ENCODE measurements around the gene TBC1D10A. TPM values are rescaled to one million over a fixed set of nuclear protein-coding genes. Genes with fewer than 3 reads are reported as not detected.

TBC1D10A gene
- total RNA-seq, 1 experiment from 2014 or later: 12.1 TPM

DNA sequence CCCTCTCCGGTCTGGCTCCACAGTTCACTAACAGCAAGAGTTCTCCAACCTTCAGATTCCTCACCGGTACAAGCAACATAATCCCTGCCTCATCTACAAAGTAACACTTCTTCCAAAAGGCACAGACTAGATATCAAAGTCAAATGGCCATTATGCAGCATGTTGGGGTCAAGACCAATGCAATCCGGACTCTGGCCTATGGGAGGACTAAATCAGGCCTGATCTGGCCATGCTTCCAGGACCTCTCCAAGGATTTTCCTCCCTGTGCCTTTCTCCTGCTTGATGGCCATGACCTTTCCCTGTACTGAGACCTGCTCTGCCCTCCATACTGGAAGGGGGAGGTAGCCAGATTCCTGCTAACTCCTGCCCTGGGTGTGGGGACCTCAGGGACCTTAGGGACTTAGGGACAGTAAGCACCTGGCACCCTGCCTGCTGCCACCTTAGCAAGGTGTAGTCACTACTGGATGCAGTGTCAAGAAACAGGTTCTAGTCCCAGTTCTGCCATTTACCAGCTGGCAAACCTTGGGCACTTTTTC lies 6.7 kb downstream of the TBC1D10A start:
- no peak for DNase-seq (ENCODE audit: low spot score)

DNA sequence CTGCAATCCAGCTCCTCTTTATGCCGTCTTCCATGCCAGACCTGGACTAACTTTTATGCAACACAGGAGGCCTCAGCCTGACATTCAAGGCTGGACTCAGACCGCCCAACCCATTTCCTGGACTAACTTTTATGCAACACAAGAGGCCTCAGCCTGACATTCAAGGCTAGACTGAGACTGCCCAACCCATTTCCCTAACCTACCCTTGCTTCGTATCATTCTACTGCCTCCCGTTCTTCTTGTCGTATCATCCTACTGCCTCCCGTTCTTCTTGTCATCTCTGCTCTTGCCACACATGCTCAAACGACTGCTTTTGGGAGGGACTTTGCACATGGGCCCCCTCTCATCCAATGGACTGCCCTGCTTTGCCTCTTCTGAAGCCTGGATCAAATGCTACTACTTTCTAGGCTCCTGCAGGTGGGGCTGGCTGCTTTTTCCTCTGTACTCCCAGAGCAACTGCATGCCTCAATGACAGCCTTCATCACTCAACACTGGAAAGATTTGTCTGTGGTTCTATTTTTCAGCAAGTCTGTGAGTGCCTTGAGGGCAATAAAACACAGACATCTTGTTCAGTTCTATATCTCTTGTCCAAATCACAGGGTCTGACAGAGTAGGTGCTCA lies 7.8 kb downstream of the TBC1D10A start:
- no peak for DNase-seq (ENCODE audit: low spot score)

DNA sequence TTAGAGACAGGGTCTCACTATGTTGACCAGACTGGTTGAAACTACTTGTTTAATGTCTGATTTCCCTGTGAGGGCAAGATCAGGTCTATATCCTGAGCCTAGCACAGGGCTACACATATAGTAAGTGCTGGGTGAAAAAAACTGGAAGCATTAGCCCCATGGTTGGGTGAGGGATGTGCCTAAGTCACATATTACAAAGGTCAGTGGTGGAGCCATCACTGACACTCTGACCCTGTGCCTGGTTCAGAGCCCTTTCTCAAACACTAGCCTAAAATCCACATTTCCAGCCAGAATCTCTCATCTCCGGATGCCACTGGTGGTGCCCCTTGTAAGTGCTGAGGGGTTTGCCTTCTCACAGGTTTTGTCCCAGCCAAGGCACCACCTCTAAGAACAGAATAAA lies 9.0 kb downstream of the TBC1D10A start:
- no peak for DNase-seq (ENCODE audit: low spot score)

DNA sequence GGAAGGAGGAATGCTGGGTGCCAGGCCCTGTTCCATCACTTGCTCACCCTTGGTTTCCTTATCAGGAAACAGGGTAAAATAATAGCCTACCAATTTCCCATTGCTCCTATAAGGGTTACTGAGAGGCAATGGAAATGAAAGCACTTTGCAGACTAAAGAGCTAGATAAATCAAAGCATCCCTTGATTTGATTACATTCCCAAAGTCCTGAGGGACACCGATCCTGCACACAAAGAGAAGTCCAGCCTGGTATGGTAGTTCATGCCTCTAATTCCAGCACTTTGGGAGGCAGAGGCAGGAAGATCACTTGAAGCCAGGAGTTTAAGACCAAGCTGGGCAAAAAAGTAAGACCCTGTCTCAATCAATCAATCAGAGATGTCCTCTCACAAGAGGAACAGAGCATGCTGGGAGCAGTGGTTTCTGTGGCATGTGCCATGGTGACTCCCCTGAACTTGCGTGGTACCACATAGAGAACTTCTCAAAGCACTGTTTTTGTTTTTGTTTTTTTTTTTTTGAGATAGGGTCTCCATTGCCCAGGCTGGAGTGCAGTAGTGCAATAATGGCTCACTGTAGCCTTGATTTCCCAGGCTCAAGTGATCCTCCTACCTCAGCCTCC lies 10.7 kb downstream of the TBC1D10A start:
- DNase-seq (ENCODE audit: low spot score): no peak

DNA sequence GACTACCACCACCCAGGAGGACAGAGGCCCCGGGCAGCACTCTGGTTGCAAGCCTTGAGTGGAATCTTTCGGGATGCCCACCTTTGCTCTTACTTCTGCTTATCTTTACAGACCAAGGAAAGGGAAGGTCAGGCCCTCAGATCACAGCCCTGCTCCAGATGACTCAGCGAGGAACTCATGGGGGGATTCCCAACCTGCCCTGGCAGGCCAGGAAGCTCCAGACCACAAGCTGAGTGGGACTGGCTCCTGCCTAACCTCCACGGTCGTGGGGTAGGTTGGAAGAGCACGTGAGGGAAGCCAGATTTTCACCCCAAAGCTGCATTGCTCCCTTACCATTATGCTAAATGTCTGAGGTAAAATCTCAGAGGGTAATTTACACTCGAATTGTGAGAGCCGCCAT lies 11.8 kb downstream of the TBC1D10A start:
- DNase-seq (ENCODE audit: low spot score): peak; percentile 79

DNA sequence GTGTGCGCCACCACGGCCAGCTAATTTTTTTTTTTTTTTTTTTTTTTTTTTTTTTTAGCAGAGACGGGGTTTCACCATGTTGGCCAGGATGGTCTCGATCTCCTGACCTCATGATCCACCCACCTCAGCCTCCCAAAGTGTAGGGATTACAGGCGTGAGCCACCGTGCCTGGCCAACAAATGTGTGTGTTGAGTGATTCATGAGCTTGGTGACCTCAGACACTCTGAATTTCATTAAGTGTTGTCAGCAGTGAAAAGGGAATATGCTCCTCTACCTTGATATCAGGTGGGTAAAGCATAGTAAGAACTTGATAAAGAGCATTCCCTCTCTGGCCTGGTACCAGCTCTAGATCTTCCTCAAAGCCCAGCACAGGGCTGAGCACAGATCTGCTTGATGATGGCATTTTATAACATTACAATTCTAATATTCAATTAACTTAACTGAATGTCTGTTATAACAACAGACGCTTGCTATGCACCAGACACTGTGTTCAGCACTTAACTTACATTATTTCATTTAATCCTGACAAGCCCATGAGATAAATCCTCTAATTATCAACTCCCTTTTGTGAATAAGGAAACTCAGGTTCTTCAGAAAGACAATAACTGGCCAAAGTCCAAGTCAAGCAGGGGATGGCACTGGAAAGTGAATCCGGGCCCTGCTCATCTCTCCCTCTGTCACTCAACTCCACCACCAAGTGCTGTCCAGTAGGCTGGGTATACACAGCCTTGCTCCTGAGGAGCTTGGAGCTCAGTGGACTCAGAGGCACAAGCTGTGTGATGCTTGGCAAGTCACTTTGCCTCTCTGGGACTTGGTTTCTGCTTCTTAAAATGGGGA lies 13.0 kb downstream of the TBC1D10A start:
- DNase-seq (ENCODE audit: low spot score): no peak

DNA sequence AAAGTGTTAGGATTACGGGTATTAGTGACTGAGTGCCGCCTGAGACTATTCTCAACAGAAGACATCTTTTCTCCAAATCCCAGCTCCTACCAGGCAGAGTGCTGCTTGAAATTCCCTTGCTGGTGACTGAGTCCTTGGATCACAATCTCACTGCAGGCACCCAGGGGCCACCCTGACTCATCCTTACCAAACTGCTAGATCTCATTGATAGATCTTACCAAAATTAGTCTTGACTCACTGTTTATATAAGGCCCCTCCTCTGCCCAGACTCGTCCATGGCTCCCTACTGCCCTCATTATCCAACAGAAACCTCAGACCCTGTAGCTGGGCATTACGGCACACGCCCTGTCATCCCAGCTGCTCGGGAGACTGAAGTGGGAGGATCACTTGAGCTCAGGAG lies 14.7 kb downstream of the TBC1D10A start:
- peak; percentile 93 for DNase-seq (ENCODE audit: low spot score)

DNA sequence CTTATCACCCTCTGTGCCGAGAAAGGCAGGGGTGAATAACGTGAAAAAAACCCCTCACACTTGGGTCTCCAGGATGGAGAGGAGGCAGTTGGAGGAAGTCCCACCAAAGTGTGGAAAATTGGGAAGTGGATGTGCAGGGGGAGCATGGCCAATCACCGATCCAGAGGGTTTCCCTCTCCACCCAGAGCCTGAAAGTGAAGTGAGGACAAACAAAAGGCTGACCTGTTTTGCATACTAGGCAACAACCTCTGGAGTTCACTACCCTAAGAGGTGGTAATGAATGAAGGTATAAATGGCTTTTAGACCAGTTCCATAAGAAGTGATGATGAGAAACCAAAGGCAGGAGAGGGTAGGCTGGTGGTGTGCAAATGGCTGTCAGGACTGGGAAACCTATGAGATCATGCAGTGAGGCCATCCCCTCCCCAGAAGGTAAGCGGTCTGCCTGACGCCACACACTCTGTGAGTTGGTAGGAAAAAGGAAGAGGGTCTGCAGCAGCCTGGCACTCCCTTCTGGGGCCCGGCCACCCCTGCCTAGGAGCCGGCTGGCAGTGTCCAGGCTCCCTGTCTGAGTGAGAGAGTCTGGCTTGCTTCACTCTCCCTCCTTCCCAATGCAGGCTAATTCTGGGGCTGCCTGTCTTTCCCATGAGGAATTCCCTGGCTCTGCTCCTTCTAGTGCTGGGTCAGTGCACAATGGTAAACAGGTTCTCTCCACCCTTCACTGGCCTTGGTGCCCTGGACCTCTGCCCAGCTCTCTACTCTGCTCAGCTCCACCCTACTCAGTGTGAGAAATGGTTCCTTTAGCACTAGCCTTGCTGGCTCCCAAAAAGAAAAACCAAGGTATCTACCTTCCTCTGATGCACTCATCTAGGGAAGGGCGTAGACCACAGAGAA lies 15.6 kb downstream of the TBC1D10A start:
- DNase-seq (ENCODE audit: low spot score): peak; percentile 74

DNA sequence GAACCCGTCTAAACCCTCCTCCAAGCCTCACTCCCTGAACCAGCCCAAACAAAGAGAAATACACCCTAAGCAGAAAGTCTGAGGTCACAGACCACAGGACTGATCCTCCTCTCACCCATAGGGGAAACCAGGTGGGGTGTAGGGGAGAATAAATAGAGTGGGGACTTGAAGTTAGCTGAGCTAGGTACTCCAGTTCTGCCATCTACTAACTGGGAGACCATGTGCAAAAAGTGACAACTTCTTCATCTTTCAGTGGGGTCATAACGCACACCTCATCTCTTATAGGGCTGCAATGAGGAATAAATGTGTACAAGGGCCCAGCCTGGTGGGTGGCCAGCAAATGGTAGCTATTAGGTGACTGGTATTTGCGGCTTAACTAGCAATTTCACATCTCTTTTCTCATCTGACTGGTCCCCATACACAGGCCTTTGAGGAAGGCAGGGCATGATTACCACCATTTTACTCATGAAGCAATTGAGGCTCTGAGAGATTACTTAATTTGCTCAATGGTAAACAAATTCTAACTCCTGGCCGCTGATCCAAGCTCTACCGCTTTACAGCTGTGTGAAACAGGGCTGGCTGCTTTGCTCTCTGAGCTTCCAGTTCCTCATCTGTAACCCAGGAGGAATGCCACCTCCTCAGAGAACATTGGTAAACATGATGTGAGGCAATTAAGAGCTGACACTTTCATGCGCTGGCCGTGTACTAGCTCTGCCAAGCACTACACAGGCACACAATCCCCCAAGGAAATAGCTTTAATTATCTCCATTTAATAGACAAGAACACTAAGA lies 16.6 kb downstream of the TBC1D10A start:
- no peak for DNase-seq (ENCODE audit: low spot score)

DNA sequence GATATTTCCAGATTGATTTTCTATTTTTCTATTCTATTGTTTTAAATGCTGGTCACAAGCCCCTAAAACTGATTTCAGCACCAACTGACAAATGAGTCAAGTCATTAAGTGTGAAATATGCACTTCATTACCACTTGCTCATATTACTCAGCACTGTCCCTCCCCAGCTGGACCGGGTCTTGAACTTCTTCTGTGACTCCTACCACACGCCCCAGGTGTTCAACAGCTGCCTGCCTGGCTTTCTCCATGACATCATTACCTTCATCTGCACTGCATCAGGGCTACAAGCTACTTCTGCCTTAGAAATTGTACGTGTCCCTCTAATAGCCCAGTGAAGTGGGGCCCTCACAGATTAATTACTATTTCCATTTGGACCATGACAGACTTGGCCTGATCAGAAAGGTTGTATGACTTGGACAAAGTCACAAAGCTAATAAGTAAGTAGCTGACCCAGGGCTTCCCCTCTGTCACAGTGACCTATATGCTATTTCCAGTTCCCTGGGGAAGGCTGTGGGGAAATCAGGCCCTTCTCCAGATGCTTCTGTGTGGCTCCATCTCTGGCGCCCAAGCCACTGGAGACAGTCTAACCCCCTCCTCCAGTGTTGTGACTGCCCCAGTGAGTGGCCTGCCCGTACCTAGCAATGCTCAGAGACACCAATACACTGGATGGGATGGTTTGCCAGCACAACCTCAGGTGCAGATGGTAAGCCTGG lies 18.1 kb downstream of the TBC1D10A start:
- peak; percentile 67 for DNase-seq (ENCODE audit: low spot score)

DNA sequence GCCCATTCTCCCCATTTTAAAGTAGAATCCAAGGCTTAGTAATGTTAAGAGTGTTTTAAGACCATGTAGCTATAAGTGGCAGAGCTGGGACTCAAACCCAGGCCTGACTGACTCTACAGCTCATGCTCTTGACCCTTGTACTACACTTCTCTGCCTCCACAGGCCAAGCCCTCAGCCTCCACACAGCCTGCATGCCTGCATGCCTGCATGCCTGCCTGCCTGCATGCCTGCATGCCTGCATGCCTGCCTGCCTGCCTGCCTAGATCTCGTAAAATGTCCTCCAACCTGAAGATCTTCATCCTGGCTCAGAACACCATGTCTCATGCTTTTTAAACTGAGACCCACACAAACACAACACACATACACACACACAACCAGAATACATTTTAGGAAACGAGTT lies 18.6 kb downstream of the TBC1D10A start:
- DNase-seq (ENCODE audit: low spot score): no peak

DNA sequence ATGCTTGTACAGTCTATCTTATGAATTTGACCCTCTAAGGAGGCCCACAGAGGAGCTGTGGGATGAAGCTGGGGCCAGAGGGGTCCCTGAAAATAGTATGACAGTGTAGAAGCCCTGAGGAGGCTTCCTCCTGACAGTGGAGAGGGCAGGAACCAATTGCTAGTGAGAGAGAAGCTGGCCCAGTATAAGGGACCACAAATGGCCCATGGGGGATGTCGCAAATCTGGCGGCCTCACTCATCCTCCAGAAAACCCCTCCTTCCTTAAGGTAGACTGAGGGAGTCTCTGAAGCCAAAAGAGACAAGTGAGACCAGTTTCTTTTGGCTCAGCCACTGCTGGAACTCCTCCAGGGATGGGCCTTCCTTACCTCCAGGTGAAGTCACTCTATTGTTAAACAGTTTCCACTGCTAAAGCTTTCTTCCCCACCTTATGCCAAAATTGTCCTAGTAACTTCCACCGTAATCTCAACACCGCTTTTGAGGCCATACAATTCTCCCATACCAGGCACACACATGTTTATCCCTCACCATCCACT lies 19.6 kb downstream of the TBC1D10A start:
- DNase-seq (ENCODE audit: low spot score): no peak

DNA sequence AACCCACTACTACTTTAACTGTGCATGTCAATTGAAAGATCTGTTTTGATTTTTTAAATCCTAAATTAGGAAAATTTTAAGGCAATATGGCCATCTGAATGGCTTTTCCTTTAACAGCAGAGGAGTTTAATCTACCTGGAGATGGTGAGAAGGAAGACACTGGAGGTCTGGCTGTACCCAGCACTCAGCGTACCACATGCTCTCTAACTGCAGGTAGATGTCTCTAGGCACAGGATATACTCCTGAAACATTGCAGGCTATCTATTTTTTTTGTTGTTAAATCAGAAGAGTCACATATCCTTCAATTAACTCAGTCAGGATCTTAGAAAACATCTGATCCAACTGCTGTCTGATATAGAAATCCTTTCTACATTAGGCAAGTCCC lies 20.1 kb downstream of the TBC1D10A start:
- no peak for DNase-seq (ENCODE audit: low spot score)

DNA sequence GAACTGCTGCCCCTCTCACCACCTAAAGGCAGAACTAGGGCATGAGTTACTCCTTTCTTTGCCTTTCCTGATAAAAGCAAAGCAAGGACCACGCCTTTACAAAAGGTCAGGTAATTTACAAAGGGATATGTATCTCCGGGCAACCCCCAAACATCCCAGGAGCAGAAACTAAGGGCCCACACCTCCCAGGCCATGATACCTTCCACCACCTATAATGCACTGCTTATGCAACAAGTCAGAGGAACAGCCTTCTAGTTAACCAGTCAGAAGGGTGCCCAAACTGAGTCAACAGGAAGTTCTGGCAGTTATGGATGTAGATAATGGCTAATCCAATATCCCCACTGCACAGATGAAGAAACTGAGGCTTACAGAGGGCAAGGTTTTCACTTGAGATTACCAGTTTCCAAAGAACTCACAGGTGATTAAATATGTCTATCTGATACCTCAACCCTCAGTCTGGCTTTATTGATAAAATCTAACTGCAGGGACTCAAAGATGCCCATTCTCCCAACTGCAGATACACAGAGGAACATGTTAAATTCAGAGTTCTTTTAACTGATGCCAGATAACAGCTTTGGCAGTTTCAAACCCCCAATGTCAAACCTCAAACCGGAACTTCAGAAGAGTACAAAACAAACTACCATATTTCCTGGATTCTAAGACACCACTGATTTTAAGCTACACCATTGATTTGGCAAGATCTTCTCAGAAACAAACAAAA lies 20.7 kb downstream of the TBC1D10A start:
- no peak for DNase-seq (ENCODE audit: low spot score)

DNA sequence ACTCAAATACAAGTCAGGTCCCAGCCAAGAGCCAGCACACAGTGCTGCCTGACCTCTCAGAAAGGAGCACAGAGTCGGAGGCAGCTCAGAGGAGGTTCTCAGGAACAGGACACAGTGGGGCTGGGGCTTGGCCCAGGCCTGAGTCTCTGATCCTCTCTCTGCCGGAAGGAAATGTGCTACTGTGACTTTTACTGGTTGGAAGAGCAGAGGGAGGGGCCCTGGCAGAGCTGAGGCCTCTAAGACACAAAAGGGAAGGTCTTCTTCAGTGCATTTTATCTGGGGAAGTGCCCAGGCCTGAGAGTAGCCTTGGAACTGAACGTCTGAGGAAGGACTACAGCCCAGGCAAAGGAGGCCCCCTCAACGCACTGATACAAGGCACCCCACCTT lies 21.2 kb downstream of the TBC1D10A start:
- no peak for DNase-seq (ENCODE audit: low spot score)

DNA sequence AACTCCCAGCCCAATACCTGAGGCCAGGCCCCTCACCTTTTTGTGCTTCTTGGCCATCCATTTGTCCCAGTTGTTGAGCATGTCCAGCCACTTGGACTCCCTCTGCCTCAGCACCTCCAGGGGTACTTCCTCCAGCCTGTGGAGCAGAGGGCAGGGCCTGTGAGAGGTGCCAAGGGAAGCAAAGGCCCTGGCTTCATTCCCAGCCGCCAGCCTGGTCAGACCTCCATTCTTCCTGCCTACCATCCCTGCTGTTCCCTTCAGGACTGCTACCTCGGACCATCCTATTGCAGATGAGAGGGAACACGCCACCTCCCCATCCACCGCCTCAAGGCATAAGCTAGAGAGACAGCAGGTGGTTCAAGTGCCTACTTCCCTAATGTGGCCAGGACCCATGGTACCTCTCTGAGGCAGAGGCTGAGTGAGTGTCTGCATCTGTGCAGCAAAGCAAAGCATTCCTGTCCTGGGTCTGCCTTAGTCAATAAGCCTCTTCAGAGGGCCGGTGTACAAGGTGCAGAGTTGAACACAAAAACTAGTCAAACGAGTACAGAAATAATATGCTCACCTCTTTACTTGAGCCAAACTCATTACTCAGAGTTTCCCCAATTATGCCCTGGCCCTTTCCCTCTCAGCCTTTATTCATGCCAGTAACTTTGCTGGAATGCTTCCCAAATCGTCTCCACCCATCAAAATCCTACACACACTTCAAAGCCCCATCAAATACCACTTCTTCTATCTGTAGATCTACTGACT lies 22.1 kb downstream of the TBC1D10A start:
- DNase-seq (ENCODE audit: low spot score): no peak

DNA sequence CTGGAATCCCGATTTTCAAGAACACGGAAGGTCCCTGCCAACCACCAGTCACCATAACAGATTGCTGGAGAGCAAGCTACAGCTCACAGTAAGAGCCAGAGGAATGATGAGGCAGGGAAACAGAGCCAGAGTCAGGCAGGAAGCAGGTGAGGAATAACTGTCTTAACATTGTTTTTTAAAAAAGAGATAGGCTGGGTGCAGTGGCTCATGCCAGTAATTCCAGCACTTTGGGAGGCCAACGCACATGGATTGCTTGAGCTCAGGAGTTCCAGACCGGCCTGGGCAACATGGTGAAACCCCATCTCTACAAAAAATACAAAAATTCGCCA lies 24.0 kb downstream of the TBC1D10A start:
- DNase-seq (ENCODE audit: low spot score): no peak

DNA sequence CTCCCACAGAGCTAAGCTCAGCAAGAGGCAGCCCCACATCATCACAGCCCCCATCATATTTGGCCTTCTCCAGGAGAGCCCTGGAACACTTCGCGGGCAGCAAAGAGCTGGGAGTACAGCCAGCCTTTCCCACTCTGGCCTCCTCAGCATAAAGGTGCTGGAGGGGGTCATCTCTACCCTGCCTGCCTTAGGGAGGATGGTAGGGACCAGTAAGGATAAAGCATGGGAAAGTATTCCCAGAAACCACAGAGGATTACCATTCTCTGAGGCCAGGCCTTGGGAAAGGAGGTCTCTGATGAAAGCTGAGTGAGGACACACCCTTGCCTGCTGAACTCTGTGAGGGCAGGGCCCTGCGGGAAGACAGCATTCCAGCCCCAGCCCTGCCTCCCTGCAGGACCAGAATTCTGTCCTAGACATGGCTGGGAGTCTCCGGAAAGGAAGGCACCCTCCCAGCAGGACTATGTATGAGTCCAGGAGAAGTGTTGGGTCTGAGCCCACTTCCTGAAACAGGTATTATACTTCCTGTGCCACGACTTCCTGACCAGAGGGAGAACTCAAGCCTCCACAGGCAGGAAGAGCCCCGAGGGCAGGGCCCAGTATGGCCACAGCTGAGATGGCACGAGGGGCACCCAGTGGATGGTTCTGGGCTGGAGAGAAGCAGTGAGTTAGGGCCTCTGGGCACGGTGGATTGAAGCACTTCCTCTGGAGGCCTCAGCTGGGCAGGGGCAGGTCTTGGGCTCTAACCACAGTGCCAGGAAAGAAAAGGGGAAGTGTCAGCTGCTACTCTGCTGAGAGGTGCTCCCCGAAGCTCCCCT lies 24.5 kb downstream of the TBC1D10A start:
- DNase-seq (ENCODE audit: low spot score): peak; percentile 86

All from A172 (cell line).